ENCODE results near the gene TTL.
"Not testable (repeated sequence)": the region's sequence is repeated elsewhere in the genome, so short reads cannot be mapped to it uniquely, and the experiment has no call there.

Gene TTL

DNA sequence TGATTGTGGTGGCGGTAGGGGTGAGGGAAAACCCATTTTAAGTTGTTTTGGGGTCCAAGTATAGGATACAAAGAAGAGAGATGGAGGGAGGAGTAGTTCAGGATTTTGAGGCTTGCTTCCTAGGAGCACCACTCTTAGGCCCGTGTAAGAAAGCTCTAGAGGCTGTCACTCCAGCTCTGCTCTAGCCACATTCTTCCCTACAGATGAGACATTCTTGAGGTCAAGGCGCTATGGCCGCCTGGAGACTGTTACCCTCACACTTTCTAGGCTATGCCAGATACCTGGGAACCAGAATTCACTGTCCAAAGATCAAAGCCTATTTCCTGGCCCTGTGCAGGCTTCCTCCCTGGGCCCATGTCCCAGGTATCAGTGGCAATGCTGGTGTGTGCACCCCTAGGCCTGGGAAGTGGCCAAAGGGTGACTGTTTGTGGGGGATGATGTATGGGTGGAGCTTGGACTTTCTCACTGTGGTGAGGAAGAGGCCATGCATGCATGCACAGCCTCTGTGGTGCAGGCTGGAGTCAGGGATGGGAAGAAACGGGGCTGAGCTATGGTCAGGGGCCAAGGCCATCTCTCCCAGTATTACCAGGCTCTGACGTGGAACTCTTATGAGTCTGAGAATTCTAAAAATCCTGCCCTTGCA lies 7.0 kb upstream of the TTL start:
- DNase-seq (ENCODE audit: low read depth), result no peak

DNA sequence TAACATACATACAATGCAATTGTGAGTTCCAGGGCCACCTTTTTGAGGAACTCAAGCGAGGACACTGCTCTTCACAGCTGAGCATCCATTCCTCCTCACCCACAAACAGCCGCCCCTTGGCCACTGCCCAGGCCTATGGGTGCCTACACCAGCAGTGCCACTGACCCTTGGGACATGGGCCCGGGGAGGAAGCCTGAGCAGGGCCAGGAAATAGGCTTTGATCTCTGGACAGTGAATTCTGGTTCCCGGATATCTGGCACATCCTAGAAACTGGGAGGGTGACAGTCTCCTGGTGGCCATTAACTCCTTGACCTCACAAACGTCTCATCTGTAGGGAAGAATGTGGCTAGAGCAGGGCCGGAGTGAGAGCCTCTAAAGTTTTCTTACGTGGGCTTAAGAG lies 5.5 kb upstream of the TTL start:
- no peak for DNase-seq (ENCODE audit: low read depth)

DNA sequence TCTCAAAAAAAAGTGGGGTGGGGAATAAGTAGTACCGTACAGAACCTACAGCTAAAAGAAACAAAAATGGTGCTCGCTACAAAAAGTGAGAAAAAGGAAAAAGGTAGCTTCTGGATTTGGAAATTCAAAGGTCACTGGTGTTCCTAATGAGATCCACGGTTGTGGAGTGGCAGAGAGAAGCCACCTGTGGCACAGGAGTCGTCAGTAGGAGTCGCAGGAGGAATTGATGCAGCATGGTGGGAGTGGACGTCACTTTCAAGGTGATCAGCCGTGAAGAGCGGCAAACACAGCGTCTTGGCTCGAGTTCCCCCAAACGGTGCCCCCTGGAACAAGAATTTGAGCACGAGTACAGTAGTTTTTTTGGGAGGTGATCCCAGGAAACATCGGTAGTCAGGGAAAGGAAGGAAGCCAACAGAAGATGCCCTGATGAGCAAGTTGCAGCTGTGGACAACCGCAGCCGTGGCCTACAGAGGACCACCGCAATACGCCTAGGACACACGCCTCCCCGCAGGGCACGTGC lies 1.4 kb upstream of the TTL start:
- DNase-seq (ENCODE audit: low read depth), result no peak

DNA sequence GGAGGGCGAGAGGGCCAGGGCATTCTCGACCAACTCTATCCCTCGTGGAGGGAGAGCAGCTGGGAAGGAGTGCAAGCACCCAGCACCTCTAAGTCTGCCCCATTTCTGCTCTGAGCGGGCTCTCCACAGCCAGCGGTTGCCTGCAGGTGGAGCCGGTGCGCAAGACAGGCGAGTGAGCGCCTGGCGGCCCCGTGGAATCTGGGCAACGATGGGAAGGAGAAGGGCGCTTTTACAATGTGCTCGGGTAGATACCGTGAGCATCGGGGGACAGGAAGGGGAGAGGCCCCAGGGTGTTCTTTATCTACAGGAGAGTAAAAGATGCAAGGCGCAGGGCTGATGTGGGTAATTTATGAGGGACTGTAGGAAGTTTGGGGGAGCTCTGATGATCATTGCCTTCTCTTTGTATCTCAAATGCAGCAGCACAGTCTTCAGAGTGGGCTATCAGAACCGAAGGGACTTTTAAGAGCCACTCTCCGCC lies 867 bp upstream of the TTL start:
- peak; percentile 48 for DNase-seq (ENCODE audit: low read depth)

DNA sequence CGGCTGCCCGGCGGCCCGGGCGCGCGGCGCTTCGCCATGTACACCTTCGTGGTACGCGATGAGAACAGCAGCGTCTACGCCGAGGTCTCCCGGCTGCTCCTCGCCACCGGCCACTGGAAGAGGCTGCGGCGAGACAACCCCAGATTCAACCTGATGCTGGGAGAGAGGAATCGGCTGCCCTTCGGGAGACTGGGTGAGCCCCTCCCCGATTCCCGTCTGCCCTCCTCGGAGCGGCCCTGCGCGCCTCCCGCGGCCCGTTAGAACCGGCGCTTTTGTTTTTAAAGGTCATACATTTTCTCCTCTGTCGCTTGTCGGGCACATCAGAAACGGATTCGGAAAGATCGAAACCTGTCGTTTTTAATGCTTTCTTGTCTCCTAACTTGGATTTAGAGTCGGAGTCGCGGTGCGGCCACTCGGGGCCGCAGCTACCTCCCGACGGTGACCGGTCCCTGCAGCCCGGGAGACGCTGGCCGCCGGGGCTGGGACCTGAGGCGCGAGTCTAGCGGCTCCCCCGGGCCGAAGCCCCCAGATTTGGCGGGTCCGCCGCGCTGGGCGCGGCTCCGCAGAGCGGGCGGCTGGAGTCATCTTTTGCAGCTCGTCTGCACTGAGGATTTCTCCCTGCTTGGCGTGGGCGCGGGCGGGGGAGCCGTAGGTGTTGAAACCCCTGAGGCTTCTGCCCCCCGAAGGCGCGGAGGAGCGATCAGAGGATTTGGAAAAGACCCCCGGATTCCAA lies 519 bp downstream of the TTL start:
- peak; percentile 13 for DNase-seq (ENCODE audit: low read depth)

DNA sequence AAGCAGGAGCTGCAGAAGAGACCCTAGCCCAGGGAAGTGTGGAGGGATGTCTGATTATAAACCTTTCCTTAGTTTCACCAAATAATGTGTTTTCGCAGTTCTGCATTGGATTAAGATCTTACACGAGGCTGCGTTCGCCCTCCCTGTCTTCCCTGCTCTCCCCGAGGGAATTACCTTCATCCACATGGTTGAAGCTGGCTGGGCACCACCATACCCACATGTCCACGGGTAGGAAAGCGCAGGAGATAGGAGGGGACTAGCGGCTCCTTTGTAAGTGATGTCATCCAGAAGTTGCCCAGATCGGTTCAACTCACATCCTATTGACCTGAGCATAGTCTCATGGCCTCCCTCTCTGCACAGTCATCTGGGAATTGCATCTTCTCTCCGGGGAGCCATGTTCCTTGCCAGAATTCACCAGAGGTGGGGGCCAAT lies 1.1 kb downstream of the TTL start:
- DNase-seq (ENCODE audit: low read depth), result no peak

DNA sequence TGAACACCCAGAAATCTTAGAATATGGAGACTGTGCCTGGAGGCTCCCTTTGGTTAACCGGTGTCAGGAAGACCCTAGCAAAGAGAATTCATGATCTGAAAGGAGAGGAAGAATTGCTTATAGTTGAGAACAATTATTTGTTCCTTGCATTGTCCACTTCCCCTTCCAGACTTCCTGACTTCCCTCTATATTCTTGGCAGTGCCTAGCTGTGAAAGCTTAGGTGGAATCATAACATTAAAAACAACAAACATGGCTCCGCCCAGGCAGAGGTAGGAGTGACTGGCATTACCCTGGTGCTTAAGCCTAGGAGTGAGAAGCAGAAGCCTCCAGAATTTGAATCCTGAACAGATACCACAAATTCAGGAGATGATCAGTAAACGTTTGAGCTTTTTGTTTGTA lies 1.9 kb downstream of the TTL start:
- DNase-seq (ENCODE audit: low read depth), result no peak

DNA sequence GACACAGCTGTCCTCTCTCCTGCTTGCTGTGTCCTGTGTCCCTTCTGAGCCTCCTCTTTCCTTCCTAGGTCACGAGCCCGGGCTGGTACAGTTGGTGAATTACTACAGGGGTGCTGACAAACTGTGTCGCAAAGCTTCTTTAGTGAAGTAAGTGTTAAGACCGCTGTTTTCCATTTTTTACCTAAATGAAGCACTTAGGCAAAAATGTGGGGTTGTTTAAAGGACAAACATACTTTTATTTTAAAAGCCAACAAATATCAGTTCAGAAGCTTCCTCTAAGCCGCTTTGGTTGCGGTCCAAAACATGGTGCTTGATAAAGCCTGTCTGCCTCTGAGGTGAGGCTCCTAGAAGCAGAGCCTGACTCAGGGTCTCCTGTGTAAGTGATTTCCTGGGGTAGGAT lies 3.9 kb downstream of the TTL start:
- DNase-seq (ENCODE audit: low read depth), result no peak

DNA sequence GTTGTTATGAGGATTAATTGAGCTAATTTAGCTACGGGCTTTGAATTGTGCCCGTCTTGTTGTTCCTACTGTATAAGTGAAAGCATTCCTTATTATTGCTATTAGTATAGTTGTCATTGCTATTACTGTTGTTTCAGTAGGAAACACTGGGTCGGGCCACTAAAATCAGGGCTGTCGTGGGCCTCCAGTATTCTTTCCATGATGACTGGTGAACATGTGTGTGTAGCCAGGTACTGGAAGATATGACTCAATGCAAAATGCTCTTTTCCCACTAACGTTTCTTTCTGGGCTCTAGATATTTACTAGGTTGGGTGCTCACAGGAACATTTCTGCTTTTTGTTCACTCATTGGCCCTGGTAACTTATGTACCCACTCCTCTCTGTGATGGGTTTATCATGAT lies 4.9 kb downstream of the TTL start:
- DNase-seq (ENCODE audit: low read depth), result no peak

DNA sequence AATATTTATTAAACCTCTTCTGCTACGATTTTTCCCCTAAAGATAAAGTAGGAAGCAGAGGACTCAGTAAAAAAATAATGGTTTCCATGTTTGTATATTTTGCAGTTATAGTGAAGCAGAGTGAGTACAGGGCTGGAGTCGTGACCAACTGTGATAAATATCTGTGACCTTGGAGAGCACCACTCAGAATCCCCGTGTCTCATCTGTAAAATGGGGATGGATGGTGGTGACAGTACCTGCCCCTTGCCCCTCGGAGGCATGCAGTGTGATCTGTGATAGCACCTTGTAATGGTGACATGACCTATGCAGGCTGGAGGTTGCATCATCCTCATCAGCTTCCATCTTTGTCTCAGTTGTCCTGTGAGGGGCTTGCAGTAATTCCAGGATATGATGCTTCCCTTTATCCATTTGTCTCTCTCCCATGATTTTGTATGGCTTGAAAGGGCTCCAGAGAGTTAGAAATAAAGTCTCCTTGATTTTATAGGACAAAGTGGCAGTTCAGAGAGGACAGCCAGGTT lies 5.5 kb downstream of the TTL start:
- no peak for DNase-seq (ENCODE audit: low read depth)

DNA sequence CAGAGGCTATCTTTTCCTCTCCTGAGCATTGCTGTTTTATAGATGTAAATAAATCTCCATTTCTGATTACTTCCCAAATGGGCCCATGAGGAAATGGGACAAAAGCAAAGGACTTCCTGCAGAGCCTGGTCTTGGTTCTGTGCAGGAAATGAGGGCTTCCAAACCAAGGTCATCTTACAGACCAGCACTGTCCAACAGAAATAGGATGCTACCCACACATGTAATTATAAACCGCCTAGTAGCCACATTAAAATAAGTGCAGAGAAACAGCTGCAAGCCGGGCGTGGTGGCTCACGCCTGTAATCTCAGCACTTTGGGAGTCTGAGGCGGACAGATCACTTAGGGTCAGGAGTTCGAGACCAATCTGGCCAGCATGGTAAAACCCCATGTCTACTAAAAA lies 6.2 kb downstream of the TTL start:
- no peak for DNase-seq (ENCODE audit: low read depth)

DNA sequence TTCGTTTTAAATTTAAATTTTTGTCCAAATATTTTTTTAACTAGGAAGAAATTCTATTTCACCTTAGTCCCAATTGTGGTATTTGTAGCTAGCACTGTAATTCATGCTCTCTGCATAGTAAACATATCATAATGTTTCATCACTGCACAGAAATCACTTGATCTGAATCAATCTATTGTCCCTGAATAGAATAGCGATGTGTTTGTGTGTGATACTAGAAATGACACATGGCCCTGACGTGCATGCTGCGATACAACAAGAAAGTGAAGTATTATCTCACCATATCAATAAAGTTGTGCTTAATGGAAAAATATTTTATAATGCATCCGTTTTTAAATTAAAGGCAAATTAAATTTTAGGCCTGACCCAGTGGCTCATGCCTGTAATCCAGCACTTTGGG lies 10.0 kb downstream of the TTL start:
- no peak for DNase-seq (ENCODE audit: low read depth)

DNA sequence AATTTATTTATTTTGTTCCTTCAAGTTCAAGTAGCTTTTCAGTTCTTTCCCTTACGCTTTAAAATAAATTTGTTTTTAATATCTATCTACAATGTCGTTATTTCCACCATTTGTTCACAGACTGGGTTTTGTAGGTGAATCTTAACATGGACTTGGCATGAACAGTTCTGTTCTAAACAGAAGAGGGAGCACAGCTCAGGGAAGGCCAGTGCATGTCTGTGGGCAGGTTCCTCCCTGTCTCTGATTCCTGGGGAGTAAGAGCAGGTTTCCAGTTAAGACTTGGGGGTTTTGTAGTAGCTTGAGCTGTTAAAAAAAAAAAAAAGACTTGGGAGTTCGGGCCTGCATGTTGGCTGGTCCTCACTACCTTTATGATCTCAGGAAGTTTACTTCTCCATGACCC lies 11.1 kb downstream of the TTL start:
- DNase-seq (ENCODE audit: low read depth), result no peak

DNA sequence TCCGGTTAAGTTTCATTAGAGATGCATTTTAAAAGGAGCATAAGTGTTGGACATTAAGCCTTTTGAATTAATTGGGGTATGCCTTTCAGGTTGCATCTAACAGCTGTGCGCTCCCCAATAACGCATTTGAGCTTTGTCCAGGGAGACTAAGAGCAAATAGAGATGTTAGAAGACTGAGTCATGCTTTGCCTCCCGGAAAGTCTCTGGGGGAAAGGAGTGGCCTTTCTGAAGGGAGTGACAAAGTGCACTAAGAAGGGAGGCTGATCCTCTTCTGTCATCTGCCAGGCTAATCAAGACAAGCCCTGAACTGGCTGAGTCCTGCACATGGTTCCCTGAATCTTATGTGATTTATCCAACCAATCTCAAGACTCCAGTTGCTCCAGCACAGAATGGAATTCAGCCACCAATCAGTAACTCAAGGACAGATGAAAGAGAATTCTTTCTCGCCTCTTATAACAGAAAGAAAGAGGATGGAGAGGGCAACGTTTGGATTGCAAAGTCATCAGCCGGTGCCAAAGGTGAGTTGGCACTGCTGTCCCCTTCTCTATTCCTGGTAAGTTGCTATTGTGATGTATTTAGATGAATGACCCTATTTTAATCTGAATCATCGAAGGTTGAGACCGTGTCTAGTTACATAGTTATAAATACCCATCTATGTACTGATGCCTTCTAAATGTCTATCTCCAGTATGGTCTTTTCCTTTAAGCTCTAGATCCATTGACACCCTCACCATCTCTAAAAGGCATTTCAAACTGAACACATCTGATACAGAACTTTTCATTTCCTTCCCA lies 12.1 kb downstream of the TTL start:
- no peak for DNase-seq (ENCODE audit: low read depth)

DNA sequence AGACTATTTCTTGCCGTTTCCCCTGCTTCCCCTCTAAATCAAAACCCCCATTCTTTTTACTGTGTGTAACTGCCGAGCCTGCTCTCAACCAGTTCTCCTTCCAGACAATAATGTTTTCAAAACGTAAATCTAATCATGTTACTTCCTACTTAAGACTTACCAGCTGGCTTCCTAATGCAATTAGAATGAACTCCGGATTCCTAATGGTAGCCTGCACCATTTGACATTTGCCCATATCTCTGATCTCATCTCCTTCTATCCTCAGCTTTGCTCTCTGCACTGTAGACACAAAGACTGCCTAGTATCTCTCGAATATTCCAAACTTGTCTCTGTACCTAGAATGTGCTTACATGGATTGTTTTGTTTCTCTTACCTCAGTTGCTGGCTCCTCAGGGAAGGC lies 12.9 kb downstream of the TTL start:
- DNase-seq (ENCODE audit: low read depth), result no peak

DNA sequence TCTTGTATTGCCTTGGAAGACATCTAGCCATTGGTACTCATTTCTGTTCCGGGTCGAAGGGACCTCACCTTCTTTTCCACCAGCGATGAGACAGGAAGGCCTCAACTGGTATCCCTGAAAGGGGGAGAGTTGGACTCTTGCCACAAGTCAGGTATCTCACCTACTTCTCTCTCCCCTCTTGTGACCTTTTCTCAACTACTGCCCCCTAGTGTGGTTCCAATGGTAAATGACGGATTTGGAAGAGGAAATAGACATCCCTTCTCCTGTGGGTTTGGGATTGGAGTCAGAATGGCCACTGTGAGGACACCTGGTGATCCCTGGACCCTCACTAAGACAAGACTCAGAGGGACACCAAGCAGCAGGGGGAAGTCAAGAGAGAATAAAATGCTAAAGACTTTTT lies 13.9 kb downstream of the TTL start:
- DNase-seq (ENCODE audit: low read depth), result not testable (repeated sequence)

DNA sequence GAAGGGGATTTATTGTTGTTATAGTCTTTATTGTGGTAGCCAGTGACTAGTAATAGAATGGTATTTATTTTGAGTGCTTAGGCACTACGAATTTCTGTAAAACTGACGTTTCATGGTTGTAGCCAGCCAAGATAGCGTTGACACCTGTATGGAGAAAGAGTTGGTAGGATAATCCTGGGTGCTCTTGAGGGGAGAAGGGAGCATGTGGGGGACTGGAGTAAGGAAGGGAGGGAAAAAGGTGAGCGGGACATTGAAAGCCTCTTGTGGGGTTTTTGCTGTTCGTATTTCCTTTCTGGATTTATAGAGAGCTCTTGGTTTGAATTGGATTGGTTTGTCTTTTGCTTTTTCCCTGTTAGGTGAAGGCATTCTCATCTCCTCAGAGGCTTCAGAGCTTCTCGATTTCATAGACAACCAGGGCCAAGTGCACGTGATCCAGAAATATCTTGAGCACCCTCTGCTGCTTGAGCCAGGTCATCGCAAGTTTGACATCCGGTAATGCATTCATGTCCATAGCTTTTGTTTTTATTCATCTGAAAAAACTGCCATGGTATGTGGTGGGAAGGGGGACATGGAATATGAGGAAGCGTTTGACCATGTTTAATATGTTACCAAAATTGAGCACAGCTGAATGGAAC lies 19.0 kb downstream of the TTL start:
- DNase-seq (ENCODE audit: low read depth), result peak; percentile 6

DNA sequence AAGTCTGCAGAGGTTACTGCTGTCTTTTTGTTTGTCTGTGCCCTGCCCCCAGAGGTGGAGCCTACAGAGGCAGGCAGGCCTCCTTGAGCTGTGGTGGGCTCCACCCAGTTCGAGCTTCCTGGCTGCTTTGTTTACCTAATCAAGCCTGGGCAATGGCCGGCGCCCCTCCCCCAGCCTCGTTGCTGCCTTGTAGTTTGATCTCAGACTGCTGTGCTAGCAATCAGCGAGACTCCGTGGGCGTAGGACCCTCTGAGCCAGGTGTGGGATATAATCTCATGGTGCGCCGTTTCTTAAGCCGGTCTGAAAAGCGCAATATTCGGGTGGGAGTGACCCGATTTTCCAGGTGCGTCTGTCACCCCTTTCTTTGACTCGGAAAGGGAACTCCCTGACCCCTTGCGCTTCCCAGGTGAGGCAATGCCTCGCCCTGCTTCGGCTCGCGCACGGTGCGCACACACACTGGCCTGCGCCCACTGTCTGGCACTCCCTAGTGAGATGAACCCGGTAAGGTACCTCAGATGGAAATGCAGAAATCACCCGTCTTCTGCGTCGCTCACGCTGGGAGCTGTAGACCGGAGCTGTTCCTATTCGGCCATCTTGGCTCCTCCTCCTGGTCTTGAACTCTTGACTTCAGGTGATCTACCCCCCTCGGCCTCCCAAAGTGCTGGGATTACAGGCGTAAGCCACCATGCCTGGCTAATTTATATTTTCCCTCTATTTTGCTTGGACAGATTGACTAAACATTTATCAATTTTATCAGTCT lies 27.5 kb downstream of the TTL start:
- not testable (repeated sequence) for DNase-seq (ENCODE audit: low read depth)

DNA sequence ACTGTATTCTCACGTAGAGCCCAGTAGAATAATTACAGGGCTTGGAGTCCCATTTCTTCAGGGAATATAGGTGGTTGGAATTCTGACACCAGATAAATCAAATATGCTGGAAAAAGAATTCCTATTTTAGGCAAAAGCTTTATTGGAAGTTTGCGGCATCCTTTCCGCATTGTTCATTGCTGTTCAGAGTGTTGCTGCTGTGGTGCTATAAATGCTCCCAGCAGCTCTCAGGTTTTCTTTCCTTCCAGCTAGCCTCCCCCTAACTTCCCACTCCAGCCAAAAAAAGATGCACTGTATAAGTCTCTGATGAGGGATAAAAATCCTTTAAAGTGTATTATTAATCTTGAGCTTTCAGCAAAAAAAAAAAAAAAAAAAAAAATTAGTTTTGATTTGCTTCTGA lies 34.8 kb downstream of the TTL start:
- no peak for DNase-seq (ENCODE audit: low read depth)

DNA sequence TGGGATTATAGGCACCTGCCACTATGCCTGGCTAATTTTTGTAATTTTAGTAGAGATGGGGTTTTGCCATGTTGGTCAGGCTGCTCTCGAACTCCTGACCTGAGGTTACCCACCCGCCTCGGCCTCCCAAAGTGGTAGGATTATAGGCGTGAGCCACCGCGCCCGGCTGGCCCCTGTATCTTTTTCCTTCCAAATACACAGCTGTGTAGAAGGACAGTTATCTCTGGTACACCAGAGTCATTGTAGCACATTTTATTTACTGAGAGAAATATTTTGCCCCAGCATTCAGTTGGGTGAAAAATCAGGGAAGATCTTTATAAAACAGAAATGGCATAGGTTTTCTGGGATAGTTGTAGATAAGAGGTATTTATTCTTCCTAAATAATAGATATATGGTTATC lies 36.9 kb downstream of the TTL start:
- DNase-seq (ENCODE audit: low read depth), result no peak

DNA sequence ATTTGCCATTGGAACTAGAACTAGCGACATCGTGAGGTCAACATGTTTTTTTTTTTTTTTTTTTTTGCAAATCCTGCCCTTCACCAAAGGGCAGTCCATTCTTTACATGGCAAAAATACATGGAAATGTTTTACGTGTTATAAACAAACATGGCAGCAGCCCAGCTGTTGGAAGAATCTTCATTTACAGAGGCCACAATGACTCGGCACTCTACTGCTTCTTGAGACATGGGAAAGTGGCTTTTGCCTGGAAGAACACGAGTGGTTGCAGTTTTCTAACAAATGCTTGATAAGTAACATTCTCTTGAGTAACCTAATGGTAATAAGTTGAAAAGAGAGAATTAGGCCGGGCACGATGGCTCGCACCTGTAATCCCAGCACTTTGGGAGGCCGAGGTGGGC lies 37.5 kb downstream of the TTL start:
- DNase-seq (ENCODE audit: low read depth), result no peak

Measured in stimulated activated CD8-positive, alpha-beta memory T cell treated with anti-CD3 and anti-CD28 coated beads, Interleukin-15, amount 100 ng/mL, for 24 hours (primary cell).